ENCODE measurements around the gene USP6NL.
"Not testable (repeated sequence)": the region's sequence is repeated elsewhere in the genome, so short reads cannot be mapped to it uniquely, and the experiment has no call there.

The USP6NL gene

DNA sequence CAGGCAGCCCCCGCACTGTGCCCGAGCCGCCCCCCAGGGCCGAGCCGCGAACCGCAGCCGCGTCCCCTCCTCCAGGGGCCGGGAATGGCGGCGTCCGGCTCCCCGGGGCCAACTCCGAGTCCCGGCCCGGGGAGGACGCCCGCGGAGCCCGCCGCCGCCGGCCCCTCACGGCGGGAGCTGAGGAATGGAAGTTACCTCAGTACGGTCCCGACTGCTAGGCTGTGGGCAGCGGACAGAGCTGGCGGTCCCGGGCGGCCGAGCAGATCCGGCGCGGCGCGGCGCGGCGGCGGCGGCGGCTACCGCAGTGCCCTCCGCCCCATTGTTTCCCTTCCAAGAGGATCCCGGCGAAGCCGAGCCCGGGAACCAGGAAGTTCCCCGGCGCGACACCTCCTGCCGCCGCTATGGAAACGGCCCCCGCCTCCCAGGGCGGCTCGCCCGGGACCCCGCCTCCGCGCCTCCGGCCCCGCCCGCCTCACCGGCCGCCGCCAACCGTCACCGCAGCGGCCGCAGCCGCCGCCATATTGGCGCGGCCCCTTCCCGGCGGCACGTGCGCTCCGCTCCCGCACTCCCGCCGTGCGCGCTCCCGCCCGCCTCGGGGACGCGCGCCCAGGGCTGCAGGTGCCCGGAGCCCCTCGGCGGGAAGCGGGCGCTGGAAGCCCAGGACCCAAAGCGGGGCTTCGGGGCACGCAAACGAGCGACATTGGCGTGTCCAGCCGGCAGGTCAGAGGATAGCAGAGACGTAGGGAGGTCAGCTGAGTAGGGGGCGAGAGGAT lies at the start of gene USP6NL:
USP6NL (minus strand) TSS at position 403 of the 773 bp plus-strand sequence. CDS start 14,016 bp downstream, outside the sequence.
- DNase-seq, result peak; percentile 63

DNA sequence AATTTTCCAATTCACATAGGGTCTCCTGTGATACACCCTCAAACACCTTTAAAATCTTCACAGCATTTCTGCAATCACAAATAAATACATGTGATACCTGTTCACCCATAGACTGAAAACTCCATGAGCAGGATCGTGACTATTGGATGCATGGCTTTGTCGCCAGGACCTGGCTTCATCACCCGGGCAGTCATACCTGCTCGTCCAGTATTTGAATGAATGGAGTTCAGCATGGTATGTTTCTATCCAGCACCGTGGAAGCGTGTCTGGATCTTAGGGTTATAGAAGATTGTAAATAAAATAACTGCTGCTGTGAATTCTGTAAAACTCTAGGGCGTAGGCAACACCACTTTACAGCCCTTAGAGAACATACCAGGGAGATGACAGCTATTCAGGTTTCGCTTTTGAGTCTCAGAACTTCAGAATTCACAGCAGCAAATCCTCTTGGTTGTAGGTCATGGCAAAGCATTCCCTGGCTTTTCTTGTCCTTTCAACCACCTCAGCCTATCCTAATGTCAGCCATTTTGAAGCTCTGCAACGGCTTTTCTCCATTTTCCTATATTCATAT lies 47.4 kb upstream of the USP6NL start:
- no peak for DNase-seq

GRCh38 chr10:11655836-11656235 lies 44.4 kb upstream of the USP6NL start:
- DNase-seq, result no peak

- DNase-seq, result no peak
Observed at GRCh38 chr10:11654659-11655058, 43.2 kb upstream of the USP6NL start.

GRCh38 chr10:11653758-11654471 lies 42.5 kb upstream of the USP6NL start:
- no peak for DNase-seq

DNA sequence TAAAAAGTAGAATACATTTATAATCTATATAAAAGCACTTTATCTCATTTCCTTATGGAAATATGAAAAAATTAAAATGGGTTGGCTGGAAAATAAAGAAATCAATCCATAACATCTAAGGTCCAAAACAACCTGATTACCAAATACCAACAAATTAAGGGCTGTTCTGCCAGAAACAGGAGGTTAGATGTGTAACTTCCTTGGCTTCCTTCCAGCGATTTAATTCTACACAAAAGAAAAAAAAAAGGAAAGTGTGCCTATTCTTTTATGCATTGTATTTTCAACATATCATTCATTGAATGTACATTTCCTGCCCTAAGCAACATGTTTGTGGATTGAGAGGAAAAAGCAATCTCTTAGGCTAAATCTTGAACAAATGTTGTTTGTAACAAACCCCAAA lies 36.2 kb upstream of the USP6NL start:
- DNase-seq, result no peak

DNA sequence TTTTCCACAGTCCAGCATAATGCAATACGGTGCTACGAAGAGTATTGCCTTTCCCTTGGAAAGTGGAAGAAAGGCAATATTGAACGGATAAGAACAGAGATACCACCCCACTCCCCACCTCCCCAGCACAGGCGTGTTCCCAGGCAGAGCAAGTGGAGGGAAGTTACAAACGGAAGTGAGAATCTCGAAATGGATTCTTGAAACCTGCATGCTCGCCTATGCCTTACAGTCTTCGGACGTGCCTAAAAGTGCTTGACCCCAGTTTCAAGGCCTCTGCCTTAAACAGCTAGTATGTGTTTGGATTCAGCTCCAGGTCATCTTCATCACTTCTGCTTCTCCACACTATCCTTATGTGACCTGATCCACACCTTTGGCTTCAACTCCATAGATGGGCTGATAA lies 35.0 kb upstream of the USP6NL start:
- DNase-seq, result no peak

DNA sequence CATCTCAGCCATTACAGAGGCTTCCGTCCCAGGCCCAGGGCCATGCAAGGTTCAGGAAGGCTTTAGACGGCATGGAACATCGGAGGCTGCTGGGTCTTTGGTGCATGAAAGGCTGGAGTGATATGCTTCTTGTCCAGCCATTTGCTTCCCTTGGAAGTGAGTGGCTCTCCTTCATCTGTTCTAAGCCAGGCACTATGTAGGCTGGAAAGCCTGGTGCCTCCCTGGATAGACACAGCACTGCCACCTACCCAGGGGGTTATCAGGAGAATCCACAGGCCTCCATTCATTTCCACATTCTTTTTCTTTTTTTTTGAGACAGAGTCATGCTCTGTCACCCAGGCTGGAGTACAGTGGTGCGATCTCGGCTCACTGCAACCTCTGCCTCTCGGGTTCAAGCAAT lies 31.6 kb upstream of the USP6NL start:
- DNase-seq, result no peak

DNA sequence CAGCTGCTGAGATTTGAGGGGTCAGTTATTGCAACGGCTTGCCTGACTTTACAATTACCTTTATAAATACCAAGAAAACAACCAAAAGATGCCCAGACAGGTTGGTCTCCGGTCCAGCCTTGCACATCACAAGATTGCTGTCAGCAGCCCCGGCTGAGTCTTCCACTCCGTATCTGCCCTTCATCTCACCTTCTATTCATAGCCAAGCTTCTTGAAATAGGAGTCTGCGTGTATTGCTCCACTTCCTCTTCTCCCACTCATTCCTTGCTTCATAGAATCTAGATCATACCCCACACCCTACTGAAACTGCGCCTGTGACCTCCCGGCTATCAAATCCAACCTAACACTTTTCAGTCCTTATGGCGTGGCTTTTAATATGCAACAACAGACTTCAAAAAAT lies 31.1 kb upstream of the USP6NL start:
- DNase-seq, result no peak

GRCh38 chr10:11639849-11640764 lies 28.7 kb upstream of the USP6NL start:
- DNase-seq, result no peak

GRCh38 chr10:11639362-11639761 lies 27.9 kb upstream of the USP6NL start:
- DNase-seq, result no peak

DNA sequence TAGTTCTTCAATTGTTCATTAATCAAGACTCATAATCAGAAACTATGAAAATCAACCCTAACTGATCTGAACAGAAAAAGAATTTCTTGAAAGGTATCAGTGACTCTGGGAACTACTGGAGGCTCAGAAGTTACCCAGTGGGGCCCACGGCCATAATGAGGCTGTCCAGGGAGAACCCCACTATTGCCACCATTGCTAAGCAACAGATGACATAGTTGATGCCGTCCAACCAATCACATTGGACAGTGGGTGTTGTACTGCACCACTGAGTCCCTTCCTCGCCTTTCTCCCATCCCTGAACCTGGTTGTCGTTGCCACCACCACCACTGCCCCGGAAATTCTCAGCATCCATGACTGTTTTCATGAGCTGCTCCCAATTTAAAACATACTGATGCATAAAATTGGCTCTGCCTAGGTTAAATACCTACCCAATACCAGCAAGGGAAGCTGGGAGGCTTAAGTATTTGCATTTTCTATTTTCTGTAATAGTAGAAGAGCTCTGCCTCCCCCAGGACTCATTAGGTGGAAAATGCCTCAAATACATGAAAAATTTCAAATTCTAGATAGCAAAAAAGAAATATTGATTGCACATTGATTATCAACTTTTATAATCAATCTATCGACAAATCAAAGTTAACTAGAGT lies 26.7 kb upstream of the USP6NL start:
- no peak for DNase-seq

DNA sequence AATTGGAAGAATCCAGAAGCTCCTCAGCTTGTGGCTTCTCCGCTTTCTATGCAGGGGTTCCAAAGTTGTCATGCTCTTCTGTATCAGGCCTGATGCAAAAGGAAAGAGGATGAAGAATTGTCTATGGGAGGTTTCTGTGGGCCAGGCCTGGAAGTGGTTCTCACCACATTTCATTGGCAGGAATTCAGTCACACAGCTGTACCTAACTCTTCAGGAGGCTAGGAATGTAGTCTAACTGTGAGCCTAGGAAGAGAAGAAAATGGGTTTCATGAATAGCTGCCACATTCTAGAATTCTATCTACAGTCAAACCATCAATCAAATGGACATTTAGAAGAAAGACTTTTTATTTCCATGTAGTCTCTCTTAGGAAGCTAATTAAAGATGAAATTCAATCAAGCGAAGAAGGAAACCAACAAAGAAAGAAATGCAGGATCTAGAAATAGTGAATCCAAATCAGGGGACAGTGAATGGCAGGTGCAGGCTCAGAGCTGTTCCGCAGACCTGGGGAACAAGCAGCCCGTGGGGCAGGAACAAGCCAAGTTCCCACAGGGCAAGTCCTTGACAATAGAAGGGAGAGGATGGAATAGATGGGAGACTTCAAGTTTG lies 25.4 kb upstream of the USP6NL start:
- DNase-seq, result no peak

DNA sequence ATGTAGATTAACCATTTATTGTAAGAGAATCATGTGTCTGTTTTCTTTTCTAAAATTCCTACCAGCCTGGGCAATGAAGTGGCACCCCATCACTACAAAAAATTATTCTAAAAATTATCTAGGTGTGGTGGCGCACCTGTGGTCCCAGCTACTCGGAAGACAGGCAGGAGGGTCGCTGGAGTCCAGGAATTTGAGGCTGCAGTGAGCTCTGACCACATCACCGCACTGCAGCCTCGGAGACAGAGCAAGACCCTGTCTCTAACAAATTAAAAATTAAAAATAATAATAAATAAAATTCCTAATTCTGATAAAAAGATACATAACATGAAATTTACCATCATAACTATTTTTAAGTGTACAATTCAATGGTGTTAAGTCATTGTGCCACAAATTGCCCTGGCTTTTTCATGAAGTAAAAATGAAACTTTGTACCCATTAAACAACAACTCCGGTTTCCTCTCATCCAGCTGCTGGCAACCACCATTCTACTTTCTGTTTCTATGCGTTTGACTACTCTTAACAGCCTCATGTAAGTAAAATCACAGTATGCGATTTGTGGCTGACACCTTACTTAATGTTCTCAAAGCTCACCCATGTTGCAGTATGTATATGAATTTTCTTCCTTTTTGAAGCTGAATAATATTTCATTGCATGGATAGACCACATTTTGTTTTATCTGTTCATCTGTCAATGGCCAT lies 20.6 kb upstream of the USP6NL start:
- DNase-seq, result no peak

DNA sequence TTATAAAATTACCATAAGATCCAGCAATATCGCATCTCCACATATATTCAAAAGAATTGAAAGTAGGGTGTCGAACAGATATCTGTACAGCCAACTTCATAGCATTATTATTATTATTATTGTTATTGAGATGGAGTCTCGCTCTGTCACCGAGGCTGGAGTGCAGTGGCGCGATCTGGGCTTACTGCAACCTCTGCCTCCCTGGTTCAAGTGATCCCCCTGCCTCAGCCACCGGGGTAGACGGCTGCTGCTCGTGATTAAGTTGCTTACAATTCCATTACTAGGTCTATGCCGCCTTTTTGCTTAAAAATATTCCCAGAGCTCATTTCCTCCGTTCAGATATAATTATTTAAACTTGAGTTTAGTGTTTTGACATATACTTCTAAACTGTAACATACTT lies 19.8 kb upstream of the USP6NL start:
- no peak for DNase-seq

- no peak for DNase-seq
Observed at GRCh38 chr10:11629731-11630130, 18.3 kb upstream of the USP6NL start.

DNA sequence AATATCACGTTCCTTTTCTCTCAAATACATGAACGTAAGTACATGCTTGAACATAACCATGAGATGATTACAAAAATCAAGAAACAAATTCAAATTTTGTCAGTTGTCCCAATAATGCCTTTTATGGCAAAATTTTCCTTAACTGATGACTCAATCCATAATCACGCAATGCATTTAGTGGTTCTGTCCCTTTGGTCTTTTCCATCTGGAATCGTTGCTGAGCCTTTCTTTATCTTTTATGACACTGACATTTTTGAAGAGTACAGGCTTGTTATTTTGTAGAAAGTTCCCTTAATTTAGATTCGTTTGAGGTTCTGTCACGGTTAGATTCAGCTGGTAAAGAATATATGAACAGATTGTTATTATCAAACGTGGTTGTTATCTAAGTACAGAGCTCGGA lies 16.5 kb upstream of the USP6NL start:
- not testable (repeated sequence) for DNase-seq

- no peak for DNase-seq
Observed at GRCh38 chr10:11626071-11626470, 14.6 kb upstream of the USP6NL start.

DNA sequence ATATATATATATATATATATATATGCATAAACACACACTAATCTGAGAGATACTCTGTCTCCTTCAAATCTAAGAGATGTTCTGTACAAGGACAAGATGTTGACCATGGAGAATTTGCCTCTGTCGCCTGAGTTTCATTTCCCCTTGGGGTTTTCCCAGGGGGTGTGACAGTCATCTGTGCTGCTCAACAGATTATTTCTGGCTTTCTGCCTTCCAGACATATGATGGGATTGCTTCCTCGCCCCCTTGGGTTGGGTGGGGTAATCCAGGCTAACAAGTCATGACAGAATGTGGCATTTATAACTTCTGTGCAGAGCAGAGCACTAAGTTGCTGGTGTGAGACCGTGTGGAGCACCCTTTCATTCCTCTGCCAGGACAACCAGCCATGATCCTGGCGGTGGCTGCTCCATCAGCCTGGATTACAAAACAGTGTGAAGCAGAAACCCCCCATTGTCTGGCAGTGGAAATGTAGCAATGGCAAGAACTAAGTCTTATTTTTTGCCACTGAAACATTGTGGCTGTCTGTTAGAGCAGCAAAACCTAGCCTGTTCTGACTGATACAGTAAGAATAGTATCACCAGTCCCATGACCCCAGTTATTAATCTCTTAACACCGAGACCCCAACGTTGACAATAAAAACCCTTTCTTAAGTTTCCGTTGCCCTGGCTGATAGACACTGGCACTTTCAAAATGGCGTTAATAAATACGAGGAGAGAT lies 13.7 kb upstream of the USP6NL start:
- DNase-seq, result no peak

- DNase-seq, result no peak
Observed at GRCh38 chr10:11617233-11617632, 5.8 kb upstream of the USP6NL start.

DNA sequence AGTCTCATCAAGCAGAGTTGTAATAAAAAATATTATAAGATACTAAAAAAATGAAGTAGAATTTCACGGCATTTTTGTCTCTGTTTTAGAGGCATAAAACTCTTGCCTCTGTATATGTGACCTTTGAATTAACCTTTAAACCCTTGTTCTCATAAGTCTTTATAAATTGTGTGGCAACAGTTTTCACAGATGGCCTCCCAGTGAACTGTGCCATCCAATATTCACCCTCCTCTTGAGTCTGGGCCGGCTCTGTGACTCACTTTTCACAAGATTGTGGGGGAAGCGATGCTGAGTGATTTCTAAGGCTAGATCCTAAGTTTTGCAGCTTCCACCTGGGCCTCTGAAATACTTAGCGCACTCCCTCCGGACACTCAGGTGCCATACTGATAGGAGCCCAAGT lies 4.6 kb upstream of the USP6NL start:
- DNase-seq, result no peak
